ENCODE data around the gene JAKMIP3.

JAKMIP3 gene

GRCh38 chr10:132103116-132103910 is 37.6 kb downstream of the JAKMIP3 start:
- TF ChIP-seq POLR2AphosphoS5 (IDR thresholded peaks at IDR 0.05; ENCODE audit: low read depth, low read length) (no peak), FOXP2 (optimal IDR thresholded peaks at IDR 0.05; ENCODE audit: borderline replicate concordance, extremely low read depth, extremely low read length, insufficient read depth) (no peak), REST (IDR thresholded peaks at IDR 0.05; ENCODE audit: insufficient read depth in 1 of 2, low read depth in 2 of 2, low read length in 2 of 2) (no peak), SIN3A (IDR thresholded peaks at IDR 0.05; ENCODE audit: borderline replicate concordance, insufficient read depth, low read length) (no peak), TAF1 (IDR thresholded peaks at IDR 0.05; ENCODE audit: borderline replicate concordance, insufficient read depth, low read length) (no peak)

- TF ChIP-seq REST (IDR thresholded peaks at IDR 0.05; ENCODE audit: insufficient read depth in 1 of 2, low read depth in 2 of 2, low read length in 2 of 2), result no peak
- TF ChIP-seq POLR2AphosphoS5 (IDR thresholded peaks at IDR 0.05; ENCODE audit: low read depth, low read length), result no peak
- TF ChIP-seq SIN3A (IDR thresholded peaks at IDR 0.05; ENCODE audit: borderline replicate concordance, insufficient read depth, low read length), result no peak
- no peak for TF ChIP-seq FOXP2 (optimal IDR thresholded peaks at IDR 0.05; ENCODE audit: borderline replicate concordance, extremely low read depth, extremely low read length, insufficient read depth)
- no peak for TF ChIP-seq TAF1 (IDR thresholded peaks at IDR 0.05; ENCODE audit: borderline replicate concordance, insufficient read depth, low read length)
Measured at GRCh38 chr10:132104062-132104461, 38.3 kb downstream of the JAKMIP3 start.

- TF ChIP-seq SIN3A (IDR thresholded peaks at IDR 0.05; ENCODE audit: borderline replicate concordance, insufficient read depth, low read length) (no peak), REST (IDR thresholded peaks at IDR 0.05; ENCODE audit: insufficient read depth in 1 of 2, low read depth in 2 of 2, low read length in 2 of 2) (no peak), POLR2AphosphoS5 (IDR thresholded peaks at IDR 0.05; ENCODE audit: low read depth, low read length) (no peak), FOXP2 (optimal IDR thresholded peaks at IDR 0.05; ENCODE audit: borderline replicate concordance, extremely low read depth, extremely low read length, insufficient read depth) (no peak), TAF1 (IDR thresholded peaks at IDR 0.05; ENCODE audit: borderline replicate concordance, insufficient read depth, low read length) (no peak)
Measured at GRCh38 chr10:132104471-132105301, 38.9 kb downstream of the JAKMIP3 start.

- no peak for TF ChIP-seq SIN3A (IDR thresholded peaks at IDR 0.05; ENCODE audit: borderline replicate concordance, insufficient read depth, low read length)
- TF ChIP-seq REST (IDR thresholded peaks at IDR 0.05; ENCODE audit: insufficient read depth in 1 of 2, low read depth in 2 of 2, low read length in 2 of 2), result no peak
- TF ChIP-seq TAF1 (IDR thresholded peaks at IDR 0.05; ENCODE audit: borderline replicate concordance, insufficient read depth, low read length), result no peak
- TF ChIP-seq POLR2AphosphoS5 (IDR thresholded peaks at IDR 0.05; ENCODE audit: low read depth, low read length), result no peak
- no peak for TF ChIP-seq FOXP2 (optimal IDR thresholded peaks at IDR 0.05; ENCODE audit: borderline replicate concordance, extremely low read depth, extremely low read length, insufficient read depth)
Measured at GRCh38 chr10:132105302-132105995, 39.7 kb downstream of the JAKMIP3 start.
